SK-N-SH treated with all-trans-retinoic acid at 6 μM for 48 hours (cell line): Measurements from ENCODE around the gene TEX261.

Source experiments
- ESRRG ChIP-seq: fragments of 250-450 bp; sonication (Bioruptor Pico); IDR thresholded peaks from 2 replicates; pipeline ENCODE4 v1.6.1; 2021; ENCODE audit warnings: mild to moderate bottlenecking
- GLIS3 ChIP-seq: fragments of 250-450 bp; sonication (Bioruptor Pico); IDR thresholded peaks from 2 replicates; pipeline ENCODE4 v1.5.0; 2020; ENCODE audit warnings: mild to moderate bottlenecking, moderate library complexity
- OSR1 ChIP-seq: fragments of 250-450 bp; sonication (Bioruptor Pico); IDR thresholded peaks from 2 replicates; pipeline ENCODE4 v1.8.0; 2022; ENCODE audit warnings: moderate library complexity, mild to moderate bottlenecking, inconsistent platforms
- RARB ChIP-seq: fragments of 250-450 bp; sonication (Bioruptor Pico); IDR thresholded peaks from 2 replicates; pipeline ENCODE4 v1.8.0; 2021; ENCODE audit warnings: mild to moderate bottlenecking, moderate library complexity
- SNAI2 ChIP-seq: fragments of 250-450 bp; sonication (Bioruptor Pico); IDR thresholded peaks from 2 replicates; pipeline ENCODE4 v1.5.0; 2020; ENCODE audit warnings: mild to moderate bottlenecking, moderate library complexity
- TCF4 ChIP-seq: fragments of 250-450 bp; sonication (Bioruptor Pico); IDR thresholded peaks from 2 replicates; pipeline ENCODE4 v1.8.0; 2021; ENCODE audit warnings: mild to moderate bottlenecking, moderate library complexity, borderline replicate concordance
- TOX ChIP-seq: fragments of 250-450 bp; sonication (Bioruptor Pico); IDR thresholded peaks from 2 replicates; pipeline ENCODE4 v1.8.0; 2021; ENCODE audit warnings: mild to moderate bottlenecking, moderate library complexity, borderline replicate concordance
- ZC3H10 ChIP-seq: fragments of 250-450 bp; sonication (Bioruptor Pico); IDR thresholded peaks from 2 replicates; pipeline ENCODE4 v1.5.1; 2021; ENCODE audit warnings: mild to moderate bottlenecking, moderate library complexity
- ZFP3 ChIP-seq: fragments of 250-450 bp; sonication (Bioruptor Pico); IDR thresholded peaks from 2 replicates; pipeline ENCODE4 v1.5.0; 2020; ENCODE audit warnings: mild to moderate bottlenecking, moderate library complexity
- ZFP30 ChIP-seq: fragments of 450-650 bp; formaldehyde crosslinking; IDR thresholded peaks from 2 replicates; pipeline ENCODE4 v1.5.0; 2022; ENCODE audit warnings: mild to moderate bottlenecking, moderate library complexity
- TF ChIP-seq, protein P1 (sequence below): fragments of 250-450 bp; sonication (Bioruptor Pico); IDR thresholded peaks from 2 replicates; pipeline ENCODE4 v1.8.0; 2020; ENCODE audit warnings: mild to moderate bottlenecking, moderate library complexity, borderline replicate concordance
- TF ChIP-seq, protein P2 (sequence below): fragments of 250-450 bp; sonication (Bioruptor Pico); IDR thresholded peaks from 2 replicates; pipeline ENCODE4 v1.5.1; 2021; ENCODE audit warnings: mild to moderate bottlenecking, moderate library complexity

DNA sequence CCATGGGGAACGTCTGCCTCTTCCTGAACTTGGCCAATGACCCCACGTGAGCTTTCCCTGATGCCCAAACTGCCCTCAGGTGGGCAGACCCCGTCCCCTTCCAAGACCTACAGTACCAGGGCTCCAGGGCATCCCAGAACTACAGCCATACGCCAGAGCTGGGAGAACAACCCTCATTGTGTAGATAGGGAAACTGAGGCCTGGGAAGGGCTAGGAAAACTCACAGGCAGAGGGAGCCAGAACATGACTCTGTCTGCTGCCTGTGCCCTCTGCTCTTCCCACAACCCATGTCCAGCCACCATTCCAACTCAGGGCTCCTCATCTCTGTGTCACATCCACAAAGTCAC is 33.1 kb downstream of the TEX261 start:
- TF ChIP-seq ZFP3 (CRISPR knock-in tag) = no peak
- no peak for TF ChIP-seq OSR1 (CRISPR knock-in tag)
- TF ChIP-seq SNAI2 (CRISPR knock-in tag) = no peak
- TF ChIP-seq, protein P1, sequence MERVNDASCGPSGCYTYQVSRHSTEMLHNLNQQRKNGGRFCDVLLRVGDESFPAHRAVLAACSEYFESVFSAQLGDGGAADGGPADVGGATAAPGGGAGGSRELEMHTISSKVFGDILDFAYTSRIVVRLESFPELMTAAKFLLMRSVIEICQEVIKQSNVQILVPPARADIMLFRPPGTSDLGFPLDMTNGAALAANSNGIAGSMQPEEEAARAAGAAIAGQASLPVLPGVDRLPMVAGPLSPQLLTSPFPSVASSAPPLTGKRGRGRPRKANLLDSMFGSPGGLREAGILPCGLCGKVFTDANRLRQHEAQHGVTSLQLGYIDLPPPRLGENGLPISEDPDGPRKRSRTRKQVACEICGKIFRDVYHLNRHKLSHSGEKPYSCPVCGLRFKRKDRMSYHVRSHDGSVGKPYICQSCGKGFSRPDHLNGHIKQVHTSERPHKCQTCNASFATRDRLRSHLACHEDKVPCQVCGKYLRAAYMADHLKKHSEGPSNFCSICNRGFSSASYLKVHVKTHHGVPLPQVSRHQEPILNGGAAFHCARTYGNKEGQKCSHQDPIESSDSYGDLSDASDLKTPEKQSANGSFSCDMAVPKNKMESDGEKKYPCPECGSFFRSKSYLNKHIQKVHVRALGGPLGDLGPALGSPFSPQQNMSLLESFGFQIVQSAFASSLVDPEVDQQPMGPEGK = no peak
- no peak for TF ChIP-seq GLIS3 (CRISPR knock-in tag)
- no peak for TF ChIP-seq ZFP30 (CRISPR knock-in tag)
- TF ChIP-seq ZC3H10 (CRISPR knock-in tag) = no peak
- TF ChIP-seq TOX = no peak
- TF ChIP-seq RARB = no peak
- TF ChIP-seq ESRRG (CRISPR knock-in tag) = no peak
- TF ChIP-seq, protein P2, sequence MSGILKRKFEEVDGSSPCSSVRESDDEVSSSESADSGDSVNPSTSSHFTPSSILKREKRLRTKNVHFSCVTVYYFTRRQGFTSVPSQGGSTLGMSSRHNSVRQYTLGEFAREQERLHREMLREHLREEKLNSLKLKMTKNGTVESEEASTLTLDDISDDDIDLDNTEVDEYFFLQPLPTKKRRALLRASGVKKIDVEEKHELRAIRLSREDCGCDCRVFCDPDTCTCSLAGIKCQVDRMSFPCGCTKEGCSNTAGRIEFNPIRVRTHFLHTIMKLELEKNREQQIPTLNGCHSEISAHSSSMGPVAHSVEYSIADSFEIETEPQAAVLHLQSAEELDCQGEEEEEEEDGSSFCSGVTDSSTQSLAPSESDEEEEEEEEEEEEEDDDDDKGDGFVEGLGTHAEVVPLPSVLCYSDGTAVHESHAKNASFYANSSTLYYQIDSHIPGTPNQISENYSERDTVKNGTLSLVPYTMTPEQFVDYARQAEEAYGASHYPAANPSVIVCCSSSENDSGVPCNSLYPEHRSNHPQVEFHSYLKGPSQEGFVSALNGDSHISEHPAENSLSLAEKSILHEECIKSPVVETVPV (CRISPR knock-in tag) = no peak
- TF ChIP-seq TCF4 (CRISPR knock-in tag) = no peak
